ENCODE results near the gene DYNLT2B.
A peak's percentile ranks its signal among the peaks of the same experiment; 100 is the strongest.
"Not testable (repeated sequence)": the region's sequence is repeated elsewhere in the genome, so short reads cannot be mapped to it uniquely, and the experiment has no call there.

Gene DYNLT2B

GRCh38 chr3:196315821-196316220 is 2.2 kb downstream of the DYNLT2B start:
- DNase-seq (ENCODE audit: low read depth) = no peak
- TF ChIP-seq, protein P1, sequence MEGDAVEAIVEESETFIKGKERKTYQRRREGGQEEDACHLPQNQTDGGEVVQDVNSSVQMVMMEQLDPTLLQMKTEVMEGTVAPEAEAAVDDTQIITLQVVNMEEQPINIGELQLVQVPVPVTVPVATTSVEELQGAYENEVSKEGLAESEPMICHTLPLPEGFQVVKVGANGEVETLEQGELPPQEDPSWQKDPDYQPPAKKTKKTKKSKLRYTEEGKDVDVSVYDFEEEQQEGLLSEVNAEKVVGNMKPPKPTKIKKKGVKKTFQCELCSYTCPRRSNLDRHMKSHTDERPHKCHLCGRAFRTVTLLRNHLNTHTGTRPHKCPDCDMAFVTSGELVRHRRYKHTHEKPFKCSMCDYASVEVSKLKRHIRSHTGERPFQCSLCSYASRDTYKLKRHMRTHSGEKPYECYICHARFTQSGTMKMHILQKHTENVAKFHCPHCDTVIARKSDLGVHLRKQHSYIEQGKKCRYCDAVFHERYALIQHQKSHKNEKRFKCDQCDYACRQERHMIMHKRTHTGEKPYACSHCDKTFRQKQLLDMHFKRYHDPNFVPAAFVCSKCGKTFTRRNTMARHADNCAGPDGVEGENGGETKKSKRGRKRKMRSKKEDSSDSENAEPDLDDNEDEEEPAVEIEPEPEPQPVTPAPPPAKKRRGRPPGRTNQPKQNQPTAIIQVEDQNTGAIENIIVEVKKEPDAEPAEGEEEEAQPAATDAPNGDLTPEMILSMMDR (IDR thresholded peaks at IDR 0.05; ENCODE audit: low read length, missing control alignments) = no peak
- no peak overlapping the region for H3K4me3 ChIP-seq (replicated peaks; ENCODE audit: low read depth, low read length)

DNA sequence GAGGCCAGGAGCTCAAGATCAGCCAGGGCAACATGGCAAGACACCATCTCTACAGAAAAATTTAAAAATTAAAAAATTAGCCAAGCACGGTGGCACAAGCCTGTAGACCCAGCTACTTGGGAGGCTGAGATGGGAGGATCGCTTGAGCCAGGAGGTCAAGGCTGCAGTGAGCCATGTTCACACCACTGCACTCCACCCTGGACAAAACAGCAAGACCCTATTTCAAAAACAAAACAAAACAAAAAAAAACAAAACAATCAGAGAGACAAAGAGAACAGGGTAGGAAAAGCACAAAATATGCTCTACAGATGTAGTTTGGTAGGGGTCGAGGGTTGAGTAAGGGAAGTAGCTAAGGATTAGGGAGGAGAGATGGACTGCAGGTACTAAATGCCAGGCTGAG is 3.4 kb downstream of the DYNLT2B start:
- no peak overlapping the region for H3K4me3 ChIP-seq (replicated peaks; ENCODE audit: low read depth, low read length)
- no peak for DNase-seq (ENCODE audit: low read depth)
- TF ChIP-seq, protein P1 (IDR thresholded peaks at IDR 0.05; ENCODE audit: low read length, missing control alignments) = no peak

DNA sequence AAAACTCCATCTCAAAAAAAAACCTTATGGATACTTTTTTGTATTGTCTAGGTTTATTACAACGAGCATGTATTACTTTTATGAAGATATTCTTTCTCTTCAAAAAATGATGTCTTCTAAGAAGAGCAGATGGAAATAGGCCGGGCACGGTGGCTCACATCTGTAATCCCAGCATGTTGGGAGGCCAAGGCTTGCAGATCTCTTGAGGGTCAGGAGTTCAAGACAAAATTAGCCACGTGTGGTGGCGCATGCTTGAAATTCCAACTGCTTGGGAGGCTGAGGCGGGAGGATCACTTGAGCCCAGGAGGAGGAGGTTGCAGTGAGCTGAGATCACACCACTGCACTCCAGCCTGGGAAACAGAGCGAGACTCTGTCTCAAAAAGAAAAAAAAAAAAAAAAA is 4.0 kb downstream of the DYNLT2B start:
- not testable (repeated sequence) for H3K4me3 ChIP-seq (replicated peaks; ENCODE audit: low read depth, low read length); DNase-seq (ENCODE audit: low read depth)

GRCh38 chr3:196302960-196303359 is 15.1 kb downstream of the DYNLT2B start:
- not testable (repeated sequence) for DNase-seq (ENCODE audit: low read depth); H3K4me3 ChIP-seq (replicated peaks; ENCODE audit: low read depth, low read length)

DNA sequence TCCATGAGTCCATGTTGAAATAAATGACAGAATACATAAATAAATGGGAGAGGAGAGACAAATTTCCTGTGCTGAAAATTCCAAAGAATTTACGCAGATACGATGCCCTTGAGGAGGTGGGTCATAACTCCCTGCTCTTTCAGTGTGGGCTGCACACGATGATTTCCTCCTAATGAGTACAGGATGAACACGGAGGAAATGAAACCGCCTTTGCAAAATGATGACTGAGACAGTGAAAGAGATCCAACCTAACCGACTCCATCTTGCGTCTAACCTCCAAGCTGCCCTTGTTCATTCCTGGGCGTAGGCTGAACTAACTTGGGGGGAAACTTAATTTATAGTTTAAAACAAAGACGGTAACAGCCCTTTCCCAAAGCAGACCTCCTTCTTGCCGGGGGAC is 15.5 kb downstream of the DYNLT2B start:
- H3K4me3 ChIP-seq (replicated peaks; ENCODE audit: low read depth, low read length); DNase-seq (ENCODE audit: low read depth): not testable (repeated sequence)

- TF ChIP-seq, protein P1 (IDR thresholded peaks at IDR 0.05; ENCODE audit: low read length, missing control alignments) = no peak
- no peak for DNase-seq (ENCODE audit: low read depth)
- no peak overlapping the region for H3K4me3 ChIP-seq (replicated peaks; ENCODE audit: low read depth, low read length)
Measured at GRCh38 chr3:196298521-196298920, 19.5 kb downstream of the DYNLT2B start.

DNA sequence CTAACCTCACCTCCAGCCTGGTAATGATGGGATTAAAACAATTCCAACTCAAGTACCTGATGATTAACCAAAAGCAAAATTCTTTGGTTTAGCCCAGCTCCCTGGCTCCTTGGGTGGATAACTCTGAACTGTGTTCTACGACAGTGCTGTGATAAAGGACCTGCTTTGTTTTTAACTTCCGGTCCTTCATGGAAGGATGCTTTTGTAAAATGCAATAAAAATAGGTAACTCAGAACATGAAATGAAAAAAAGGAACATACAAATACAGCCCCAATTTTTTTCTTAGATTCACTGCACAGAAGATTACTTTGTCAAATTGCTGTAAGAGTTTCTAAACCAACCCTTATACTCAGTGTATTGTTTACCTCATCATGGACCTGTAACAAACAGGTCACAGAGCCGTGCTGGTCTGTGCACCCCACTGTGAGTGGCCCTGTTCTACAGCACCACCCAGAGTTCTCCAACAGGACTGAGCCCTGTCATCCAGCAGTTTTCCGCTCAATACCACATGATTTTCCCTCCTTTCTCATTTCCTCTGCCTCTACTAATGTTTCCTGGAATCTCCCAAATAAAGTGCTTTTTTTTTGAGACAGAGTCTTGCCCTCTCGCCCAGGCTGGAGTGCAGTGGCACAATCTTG is 25.6 kb downstream of the DYNLT2B start:
- TF ChIP-seq, protein P1 (IDR thresholded peaks at IDR 0.05; ENCODE audit: low read length, missing control alignments) = no peak
- no peak overlapping the region for H3K4me3 ChIP-seq (replicated peaks; ENCODE audit: low read depth, low read length)
- no peak for DNase-seq (ENCODE audit: low read depth)

DNA sequence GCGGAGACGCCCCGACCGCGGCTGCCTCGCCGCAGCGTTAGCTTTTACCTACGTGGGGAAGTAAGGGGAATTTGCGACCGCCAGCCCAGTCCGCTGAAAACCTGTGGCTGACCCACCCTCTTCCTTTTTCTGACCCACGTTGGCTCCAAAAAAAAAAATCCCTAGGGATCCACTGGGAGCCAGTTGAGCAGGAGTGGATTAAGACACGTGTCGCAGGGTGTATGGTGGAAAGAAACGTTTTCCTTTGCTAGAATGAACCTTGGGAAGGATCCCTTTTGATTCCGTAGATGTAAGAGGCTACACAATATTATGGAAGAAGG is 29.9 kb downstream of the DYNLT2B start:
- TF ChIP-seq, protein P1 (IDR thresholded peaks at IDR 0.05; ENCODE audit: low read length, missing control alignments) = no peak
- H3K4me3 ChIP-seq (replicated peaks; ENCODE audit: low read depth, low read length) = peak overlapping the region; percentile 100
- peak; percentile 55 for DNase-seq (ENCODE audit: low read depth)

Measured in fibroblast of pulmonary artery (primary cell).